ENCODE results near the gene MCF2.

MCF2 gene

GRCh38 chrX:139736151-139736550 lies 28.2 kb upstream of the MCF2 start:
- TF ChIP-seq CTCF (IDR thresholded peaks at IDR 0.05): no peak
- no peaks in the 10 kb centered on the region for H3K9me3 ChIP-seq
- H3K4me3 ChIP-seq (ENCODE audit: low read depth in 1 of 2, low read length in 1 of 2): no peak overlapping the region
- no peak overlapping the region for H3K27ac ChIP-seq
- no peaks in the 10 kb centered on the region for H3K4me1 ChIP-seq (ENCODE audit: control insufficient read depth in 1 of 2, insufficient read depth in 1 of 2, low read depth in 1 of 2, low read length in 1 of 2)
- peaks cover 25% of the 10 kb centered on the region for H3K36me3 ChIP-seq
- no peaks in the 10 kb centered on the region for H3K27me3 ChIP-seq

GRCh38 chrX:139734996-139735395 lies 27.0 kb upstream of the MCF2 start:
- Histone ChIP-seq H3K27ac (no peak overlapping the region), H3K4me3 (ENCODE audit: low read depth in 1 of 2, low read length in 1 of 2) (no peak overlapping the region), H3K4me1 (ENCODE audit: control insufficient read depth in 1 of 2, insufficient read depth in 1 of 2, low read depth in 1 of 2, low read length in 1 of 2) (no peaks in the 10 kb centered on the region), H3K36me3 (peaks cover 16% of the 10 kb centered on the region), H3K9me3 (no peaks in the 10 kb centered on the region), H3K27me3 (no peaks in the 10 kb centered on the region)
- TF ChIP-seq CTCF (IDR thresholded peaks at IDR 0.05): no peak

GRCh38 chrX:139725720-139726119 lies 17.8 kb upstream of the MCF2 start:
- TF ChIP-seq CTCF (IDR thresholded peaks at IDR 0.05): no peak
- Histone ChIP-seq H3K27ac (no peak overlapping the region), H3K36me3 (no peaks in the 10 kb centered on the region)

GRCh38 chrX:139724626-139725025 lies 16.7 kb upstream of the MCF2 start:
- H3K4me3 ChIP-seq (ENCODE audit: low read depth in 1 of 2, low read length in 1 of 2): no peak overlapping the region
- H3K9me3 ChIP-seq: no peaks in the 10 kb centered on the region
- no peak overlapping the region for H3K27ac ChIP-seq

More at GRCh38 chrX:139725720-139726119, 17.8 kb upstream of the MCF2 start:
- H3K4me1 ChIP-seq (ENCODE audit: control insufficient read depth in 1 of 2, insufficient read depth in 1 of 2, low read depth in 1 of 2, low read length in 1 of 2): peaks cover 10 to 34% of the 10 kb centered on the region in 2 experiments
- H3K27me3 ChIP-seq: no peaks in the 10 kb centered on the region
- no peaks in the 10 kb centered on the region for H3K9me3 ChIP-seq
- no peak overlapping the region for H3K4me3 ChIP-seq (ENCODE audit: low read depth in 1 of 2, low read length in 1 of 2)

GRCh38 chrX:139720979-139721378 lies 13.0 kb upstream of the MCF2 start:
- Histone ChIP-seq H3K4me3 (ENCODE audit: low read depth in 1 of 2, low read length in 1 of 2) (no peak overlapping the region), H3K36me3 (no peaks in the 10 kb centered on the region), H3K27ac (no peak overlapping the region), H3K4me1 (ENCODE audit: control insufficient read depth in 1 of 2, insufficient read depth in 1 of 2, low read depth in 1 of 2, low read length in 1 of 2) (peaks cover 10 to 33% of the 10 kb centered on the region in 2 experiments), H3K9me3 (no peaks in the 10 kb centered on the region), H3K27me3 (no peaks in the 10 kb centered on the region)
- TF ChIP-seq CTCF (IDR thresholded peaks at IDR 0.05): no peak

More at GRCh38 chrX:139724626-139725025, 16.7 kb upstream of the MCF2 start:
- no peaks in the 10 kb centered on the region for H3K36me3 ChIP-seq
- peaks cover 10 to 34% of the 10 kb centered on the region in 2 experiments for H3K4me1 ChIP-seq (ENCODE audit: control insufficient read depth in 1 of 2, insufficient read depth in 1 of 2, low read depth in 1 of 2, low read length in 1 of 2)
- TF ChIP-seq CTCF (IDR thresholded peaks at IDR 0.05): no peak
- no peaks in the 10 kb centered on the region for H3K27me3 ChIP-seq

- H3K9me3 ChIP-seq: no peaks in the 10 kb centered on the region
- TF ChIP-seq CTCF (IDR thresholded peaks at IDR 0.05): no peak
- no peak overlapping the region for H3K27ac ChIP-seq
- peaks cover 10 to 25% of the 10 kb centered on the region in 2 experiments for H3K4me1 ChIP-seq (ENCODE audit: control insufficient read depth in 1 of 2, insufficient read depth in 1 of 2, low read depth in 1 of 2, low read length in 1 of 2)
- no peaks in the 10 kb centered on the region for H3K36me3 ChIP-seq
- no peaks in the 10 kb centered on the region for H3K27me3 ChIP-seq
- H3K4me3 ChIP-seq (ENCODE audit: low read depth in 1 of 2, low read length in 1 of 2): no peak overlapping the region
These were observed 12.2 kb upstream of the MCF2 start for GRCh38 chrX:139720136-139720535.

Data from neutrophil (primary cell).